ENCODE results near the gene SLC26A2.
"Not testable (repeated sequence)": the region's sequence is repeated elsewhere in the genome, so short reads cannot be mapped to it uniquely, and the experiment has no call there.

The SLC26A2 gene

GRCh38 chr5:149937610-149938009 is 22.9 kb upstream of the SLC26A2 start:
- DNase-seq (ENCODE audit: low read depth in 2 of 2): no peak

- DNase-seq (ENCODE audit: low read depth in 2 of 2): no peak
Observed at GRCh38 chr5:149938279-149938678, 22.3 kb upstream of the SLC26A2 start.

GRCh38 chr5:149938791-149939358 is 21.7 kb upstream of the SLC26A2 start:
- DNase-seq (ENCODE audit: low read depth in 2 of 2): no peak

GRCh38 chr5:149939546-149939945 is 21.0 kb upstream of the SLC26A2 start:
- no peak for DNase-seq (ENCODE audit: low read depth in 2 of 2)

- no peak for DNase-seq (ENCODE audit: low read depth in 2 of 2)
Observed at GRCh38 chr5:149940077-149940574, 20.4 kb upstream of the SLC26A2 start.

GRCh38 chr5:149940941-149941644 is 19.5 kb upstream of the SLC26A2 start:
- no peak for DNase-seq (ENCODE audit: low read depth in 2 of 2)

GRCh38 chr5:149941795-149942194 is 18.8 kb upstream of the SLC26A2 start:
- DNase-seq (ENCODE audit: low read depth in 2 of 2): no peak

- no peak for DNase-seq (ENCODE audit: low read depth in 2 of 2)
Observed at GRCh38 chr5:149942199-149942598, 18.4 kb upstream of the SLC26A2 start.

- DNase-seq (ENCODE audit: low read depth in 2 of 2): not testable (repeated sequence)
Observed at GRCh38 chr5:149942741-149943169, 17.8 kb upstream of the SLC26A2 start.

- not testable (repeated sequence) for DNase-seq (ENCODE audit: low read depth in 2 of 2)
Observed at GRCh38 chr5:149943177-149943949, 17.2 kb upstream of the SLC26A2 start.

GRCh38 chr5:149944666-149945065 is 15.9 kb upstream of the SLC26A2 start, which contains the start of gene PDE6A:
PDE6A (minus strand) TSS chr5:149944793; CDS start chr5:149944673, 120 bp downstream.
- no peak for DNase-seq (ENCODE audit: low read depth in 2 of 2)

- no peak for DNase-seq (ENCODE audit: low read depth in 2 of 2)
Observed at GRCh38 chr5:149946118-149946517, 14.4 kb upstream of the SLC26A2 start.

- no peak for DNase-seq (ENCODE audit: low read depth in 2 of 2)
Observed at GRCh38 chr5:149948993-149949392, 11.6 kb upstream of the SLC26A2 start.

- DNase-seq (ENCODE audit: low read depth in 2 of 2): no peak
Observed at GRCh38 chr5:149951138-149951749, 9.3 kb upstream of the SLC26A2 start.

- DNase-seq (ENCODE audit: low read depth in 2 of 2): no peak
Observed at GRCh38 chr5:149953436-149954121, 7.0 kb upstream of the SLC26A2 start.

- DNase-seq (ENCODE audit: low read depth in 2 of 2): no peak
Observed at GRCh38 chr5:149954798-149955197, 5.8 kb upstream of the SLC26A2 start.

GRCh38 chr5:149956685-149957084 is 3.9 kb upstream of the SLC26A2 start:
- DNase-seq (ENCODE audit: low read depth in 2 of 2): no peak

GRCh38 chr5:149957855-149958254 is 2.7 kb upstream of the SLC26A2 start:
- DNase-seq (ENCODE audit: low read depth in 2 of 2): no peak

- peak; percentile 39 to 46 for DNase-seq (ENCODE audit: low read depth in 2 of 2)
Observed at GRCh38 chr5:149959406-149960236, 937 bp upstream of the SLC26A2 start.

- DNase-seq (ENCODE audit: low read depth in 2 of 2): no peak
Observed at GRCh38 chr5:149961186-149961685, 678 bp downstream of the SLC26A2 start.

Measured in stimulated activated CD4-positive, alpha-beta T cell treated with anti-CD3 and anti-CD28 coated beads, Interleukin-15, amount 100 ng/mL, for 48 hours (primary cell).